ENCODE results near the gene FSIP1.

FSIP1 gene

DNA sequence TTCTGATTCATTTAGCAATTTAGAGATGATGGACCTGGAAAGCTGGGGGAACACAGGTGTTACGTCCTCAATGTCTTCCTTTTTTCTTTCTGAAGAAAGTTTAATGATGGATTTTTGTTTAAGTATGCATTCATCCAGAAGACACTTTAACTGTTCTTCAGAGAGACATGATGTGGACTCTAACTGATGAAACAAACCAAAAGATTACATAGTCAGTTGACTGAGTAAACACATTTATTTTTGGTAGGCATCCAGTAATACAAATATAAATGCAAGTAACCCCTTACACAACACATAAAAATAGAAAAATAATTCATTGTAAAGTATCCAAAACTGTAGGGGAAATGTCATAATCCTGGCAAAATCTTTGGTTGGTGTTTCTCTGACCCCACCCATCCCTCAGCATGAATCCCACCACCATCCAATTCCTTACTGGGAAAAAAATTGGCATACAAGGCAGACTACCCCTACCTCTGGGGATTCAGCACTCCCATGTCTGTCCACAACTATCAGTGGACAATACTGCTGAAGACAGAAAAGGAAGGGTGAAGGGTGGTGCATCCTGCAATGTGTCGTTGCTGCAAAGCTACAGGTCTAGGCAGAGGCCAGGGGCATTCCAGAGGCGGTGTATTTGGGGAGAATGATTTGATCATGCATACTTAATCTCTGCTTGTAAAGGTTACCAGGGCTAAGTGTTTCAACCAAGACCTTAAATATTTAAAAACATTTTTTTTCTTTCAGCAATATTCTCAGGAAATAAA lies 164.4 kb downstream of the FSIP1 start:
- DNase-seq (ENCODE audit: low read depth in 2 of 2), result no peak

DNA sequence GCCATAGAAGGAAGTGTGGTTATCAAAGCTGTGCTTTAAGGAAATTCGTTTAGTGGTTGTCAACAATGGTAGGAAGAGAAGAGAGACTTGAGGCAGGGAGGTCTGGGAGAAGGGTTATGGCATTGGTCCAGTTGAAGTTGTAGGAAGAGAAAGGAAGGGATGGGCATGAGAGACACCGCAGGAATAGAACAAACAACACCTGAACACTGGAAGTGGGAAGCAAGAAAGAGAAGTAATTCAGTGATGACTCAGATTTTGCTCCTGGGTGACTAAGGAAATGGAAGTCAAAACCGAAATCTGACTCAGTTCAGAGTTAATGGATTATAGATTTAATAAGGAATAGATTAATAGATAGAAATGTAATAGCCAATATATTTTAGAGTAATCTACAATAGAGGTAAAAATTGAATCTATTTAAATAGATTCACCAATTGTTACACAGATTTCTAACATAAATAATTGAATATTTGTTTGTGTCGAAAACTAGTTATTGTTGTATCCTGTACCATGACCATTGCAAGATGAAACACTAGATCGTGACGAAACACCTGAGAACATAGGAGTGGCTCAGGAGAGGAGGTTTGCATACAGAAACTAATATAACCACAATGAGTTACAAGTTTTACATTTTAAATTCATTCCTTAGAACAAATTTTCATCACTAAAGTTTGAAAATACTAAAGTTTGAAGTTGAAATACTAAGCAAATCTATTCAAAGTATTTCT lies 165.7 kb downstream of the FSIP1 start:
- DNase-seq (ENCODE audit: low read depth in 2 of 2), result no peak

DNA sequence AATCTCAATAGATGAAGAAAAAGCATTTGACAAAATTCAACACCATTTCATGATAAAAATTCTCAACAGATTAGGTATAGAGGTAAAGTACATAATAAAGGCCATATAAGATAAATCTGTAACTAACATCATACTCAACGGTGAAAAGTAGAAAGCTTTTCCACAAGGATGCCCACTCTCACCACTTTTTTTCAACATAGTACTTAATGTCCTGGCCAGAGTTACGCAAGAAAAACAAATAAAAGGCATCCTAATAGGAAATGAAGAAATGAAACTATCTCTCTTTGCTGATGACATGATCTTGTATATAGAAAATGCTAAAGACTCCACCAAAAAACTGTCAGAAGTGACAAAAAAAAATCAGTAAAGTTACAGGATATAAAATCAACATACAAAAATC lies 168.8 kb downstream of the FSIP1 start:
- DNase-seq (ENCODE audit: low read depth in 2 of 2), result no peak

DNA sequence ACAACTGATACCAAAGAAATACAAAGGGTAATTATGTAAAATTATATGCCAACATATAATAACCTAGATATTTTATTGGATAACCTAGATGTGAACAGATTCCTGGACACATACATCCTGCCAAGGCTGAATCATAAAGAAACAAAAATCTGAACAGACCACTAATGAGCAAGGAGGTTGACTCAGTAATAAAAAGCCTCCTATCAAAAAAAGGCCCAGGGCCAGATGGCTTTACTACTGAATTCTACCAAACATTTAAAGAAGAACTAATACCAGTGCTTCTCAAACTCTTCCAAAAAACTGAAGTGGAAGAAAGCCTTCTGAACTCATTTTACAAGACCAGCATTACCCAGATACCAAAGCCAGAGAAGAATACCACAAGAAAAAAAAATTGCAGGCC lies 169.4 kb downstream of the FSIP1 start:
- DNase-seq (ENCODE audit: low read depth in 2 of 2), result no peak

DNA sequence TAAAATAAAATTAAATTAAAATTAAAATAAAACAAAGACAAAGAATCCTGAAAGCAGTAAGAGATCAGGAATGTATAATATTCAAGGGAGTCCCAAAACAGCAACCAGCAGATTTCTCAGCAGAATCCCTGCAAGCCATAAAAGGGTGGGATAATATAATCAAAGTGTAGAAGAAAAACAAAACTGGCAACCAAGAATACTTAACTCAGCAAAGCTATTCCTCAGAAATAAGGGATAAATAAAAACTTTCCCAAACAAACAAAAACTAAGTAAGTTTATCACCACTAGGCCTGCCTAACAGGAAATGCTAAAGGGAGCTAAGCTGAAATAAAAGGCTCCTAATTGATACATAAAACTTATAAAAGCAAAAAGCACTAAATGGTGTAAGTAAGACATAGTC lies 172.0 kb downstream of the FSIP1 start:
- DNase-seq (ENCODE audit: low read depth in 2 of 2), result no peak

DNA sequence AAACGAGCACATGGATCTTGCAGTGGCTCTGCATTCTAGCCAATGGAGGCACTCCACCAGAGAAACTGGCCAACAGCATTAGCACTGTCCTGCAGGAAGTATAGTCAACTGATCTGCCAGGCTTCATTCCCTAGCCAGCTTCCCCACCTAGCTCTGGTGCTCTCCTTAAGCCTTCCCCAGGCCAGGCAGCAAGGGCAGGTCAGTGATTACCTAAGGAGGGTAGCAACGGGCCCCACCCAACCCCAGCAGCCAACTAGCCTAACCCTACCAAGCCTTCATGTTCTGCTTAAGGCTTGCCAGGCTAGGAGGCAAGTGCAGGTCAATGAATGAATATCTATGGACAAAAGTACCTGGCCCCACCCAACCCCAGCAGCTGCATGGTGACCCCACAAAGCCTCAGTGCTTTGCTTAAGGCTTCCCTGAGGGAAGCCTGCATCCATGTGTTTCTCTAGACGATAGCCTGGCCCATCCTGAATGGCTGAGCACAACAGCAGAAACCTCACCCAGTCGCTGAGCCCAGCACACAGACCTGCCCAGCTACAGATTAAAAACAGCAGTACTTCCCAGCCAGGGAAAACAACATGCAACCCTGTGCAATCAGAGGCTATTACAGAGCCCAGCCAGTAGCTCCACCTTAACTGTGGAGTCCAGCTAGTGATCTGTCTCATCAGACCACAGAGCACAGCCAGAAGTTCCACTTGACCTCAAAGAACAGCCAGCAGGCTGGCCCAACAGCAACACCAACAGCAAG lies 173.3 kb downstream of the FSIP1 start:
- no peak for DNase-seq (ENCODE audit: low read depth in 2 of 2)

DNA sequence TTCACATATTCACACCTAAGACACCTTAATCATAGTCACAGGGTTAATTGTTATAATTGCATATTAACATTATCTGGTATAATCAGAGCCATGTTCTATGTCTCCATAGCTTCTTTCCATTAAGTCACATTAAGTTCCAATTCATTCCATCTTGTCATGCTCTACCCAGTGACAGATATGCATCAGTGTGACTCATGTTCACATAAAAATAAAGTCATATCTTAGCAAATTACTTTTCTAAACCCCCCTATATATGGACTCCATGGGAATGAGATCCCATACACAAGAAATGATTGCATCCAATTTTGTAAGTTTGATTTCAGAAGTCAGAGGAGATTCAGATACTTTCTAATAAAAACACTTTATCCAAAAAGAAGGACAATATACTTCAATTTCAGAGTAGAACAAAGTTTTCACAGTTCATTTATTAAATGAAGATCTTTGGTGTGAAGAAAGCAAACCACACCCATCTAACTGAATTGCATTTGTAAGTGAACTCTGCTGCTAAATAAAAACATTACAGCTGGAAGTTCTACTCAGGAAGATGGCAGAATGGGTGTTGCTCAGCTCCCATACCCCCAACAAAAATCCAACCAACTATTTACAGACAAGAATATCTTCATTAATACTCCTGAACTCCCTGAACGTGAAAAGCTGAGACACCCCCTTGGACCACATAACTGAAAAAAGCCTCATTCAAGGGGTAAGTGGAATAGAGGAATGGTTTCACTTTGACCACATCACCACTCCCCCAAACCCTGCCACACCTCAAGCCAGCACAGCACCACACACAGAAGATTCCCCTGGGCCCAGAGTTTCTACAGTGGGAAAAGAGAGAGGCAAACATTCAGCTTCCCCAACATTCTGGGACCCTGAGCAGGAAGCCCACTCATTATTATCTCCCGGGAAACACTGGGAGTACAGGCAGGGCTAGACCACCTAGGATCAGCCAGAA lies 174.2 kb downstream of the FSIP1 start:
- DNase-seq (ENCODE audit: low read depth in 2 of 2), result no peak

DNA sequence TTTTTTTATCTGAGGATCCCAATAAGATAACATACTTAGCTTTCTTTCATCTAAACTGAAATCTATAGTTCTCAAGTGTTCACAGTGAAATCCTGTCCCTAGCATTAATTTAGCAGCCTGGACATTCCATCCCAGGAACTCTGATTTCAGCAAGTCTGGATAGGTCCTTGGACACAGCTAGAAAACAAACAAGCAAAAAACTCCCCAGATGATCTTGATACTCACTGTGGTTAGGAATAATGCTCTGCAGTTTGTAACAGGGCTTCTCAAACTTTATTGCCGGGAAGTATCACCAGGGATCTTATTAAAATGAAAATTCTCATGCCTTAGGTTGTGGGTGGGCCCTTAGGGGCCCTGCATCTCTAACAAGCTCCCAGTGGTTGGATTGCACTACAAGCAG lies 177.5 kb downstream of the FSIP1 start:
- DNase-seq (ENCODE audit: low read depth in 2 of 2), result no peak

DNA sequence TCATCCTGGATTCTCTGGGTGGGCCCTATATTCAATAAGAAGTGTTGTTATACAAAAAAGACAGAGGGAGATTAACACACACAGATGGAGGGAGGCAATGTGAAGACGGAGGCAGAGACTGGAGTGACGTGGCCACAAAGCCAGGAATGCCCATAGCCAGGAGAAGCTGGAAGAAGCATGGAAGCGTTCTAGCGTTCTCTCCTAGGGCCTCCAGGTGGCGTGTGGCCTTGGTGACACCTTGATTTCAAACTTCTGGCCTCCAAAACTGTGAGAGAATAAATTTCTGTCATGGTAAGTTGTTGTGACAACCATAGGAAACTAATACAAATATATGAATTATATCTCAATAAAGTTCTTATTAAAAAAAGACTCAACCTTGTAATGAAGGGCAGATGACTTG lies 180.5 kb downstream of the FSIP1 start:
- DNase-seq (ENCODE audit: low read depth in 2 of 2), result no peak

DNA sequence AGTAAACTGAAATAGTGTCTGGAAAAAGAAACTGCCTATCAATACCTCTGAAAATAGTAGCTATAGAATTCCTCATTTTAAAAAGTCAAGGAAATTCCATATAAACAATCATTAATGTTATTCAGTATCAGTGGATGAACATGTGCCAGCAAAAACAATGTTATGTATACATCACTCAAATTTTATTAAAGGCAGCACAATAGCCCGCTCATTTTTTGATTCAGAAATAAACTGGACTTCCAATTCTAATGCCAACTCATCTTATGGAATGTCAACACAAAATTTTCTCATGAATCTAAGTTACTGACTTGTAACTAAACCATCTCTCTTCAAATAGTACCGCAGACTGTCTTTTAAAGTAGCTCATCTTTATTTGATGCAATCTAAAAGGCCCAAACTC lies 182.8 kb downstream of the FSIP1 start:
- DNase-seq (ENCODE audit: low read depth in 2 of 2), result no peak

DNA sequence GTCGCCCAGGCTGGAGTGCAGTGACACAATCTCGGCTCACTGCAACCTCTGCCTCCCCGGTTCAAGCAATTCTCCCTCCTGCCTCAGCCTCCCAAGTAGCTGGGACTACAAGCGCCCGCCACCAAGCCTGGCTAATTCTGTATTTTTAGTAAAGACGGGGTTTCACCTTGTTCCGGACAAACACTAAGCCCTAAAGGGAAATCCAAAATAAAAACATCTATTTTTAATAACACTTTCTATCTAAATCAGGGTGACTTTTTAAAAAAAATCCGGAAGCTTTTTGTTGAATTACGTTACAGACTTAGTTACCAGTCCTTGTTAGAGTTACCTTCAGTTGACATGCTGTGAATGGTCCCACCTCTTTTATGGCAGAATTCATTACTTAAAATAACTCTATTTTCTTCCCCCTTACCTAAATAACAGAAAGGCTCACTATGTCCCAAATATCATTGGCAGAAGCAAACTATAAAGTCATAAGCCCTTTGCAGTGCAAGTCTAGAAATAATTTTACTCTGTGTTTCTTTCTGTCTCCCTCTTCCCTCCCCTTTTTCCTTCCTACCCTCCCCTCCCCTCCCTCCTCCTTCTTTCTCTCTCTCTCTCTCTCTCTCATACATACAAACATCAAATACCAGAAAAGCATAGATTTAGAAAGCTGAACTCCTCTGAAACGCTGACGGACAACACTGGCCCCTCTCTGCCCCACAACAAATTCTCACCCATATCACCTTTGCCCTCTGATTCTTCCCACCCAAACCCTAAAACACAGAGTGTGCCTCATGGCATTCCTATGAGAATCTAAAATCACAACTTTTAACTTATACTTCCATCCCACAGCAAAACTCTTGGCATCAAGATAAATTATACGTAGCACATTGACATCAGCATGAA lies 183.4 kb downstream of the FSIP1 start:
- no peak for DNase-seq (ENCODE audit: low read depth in 2 of 2)

DNA sequence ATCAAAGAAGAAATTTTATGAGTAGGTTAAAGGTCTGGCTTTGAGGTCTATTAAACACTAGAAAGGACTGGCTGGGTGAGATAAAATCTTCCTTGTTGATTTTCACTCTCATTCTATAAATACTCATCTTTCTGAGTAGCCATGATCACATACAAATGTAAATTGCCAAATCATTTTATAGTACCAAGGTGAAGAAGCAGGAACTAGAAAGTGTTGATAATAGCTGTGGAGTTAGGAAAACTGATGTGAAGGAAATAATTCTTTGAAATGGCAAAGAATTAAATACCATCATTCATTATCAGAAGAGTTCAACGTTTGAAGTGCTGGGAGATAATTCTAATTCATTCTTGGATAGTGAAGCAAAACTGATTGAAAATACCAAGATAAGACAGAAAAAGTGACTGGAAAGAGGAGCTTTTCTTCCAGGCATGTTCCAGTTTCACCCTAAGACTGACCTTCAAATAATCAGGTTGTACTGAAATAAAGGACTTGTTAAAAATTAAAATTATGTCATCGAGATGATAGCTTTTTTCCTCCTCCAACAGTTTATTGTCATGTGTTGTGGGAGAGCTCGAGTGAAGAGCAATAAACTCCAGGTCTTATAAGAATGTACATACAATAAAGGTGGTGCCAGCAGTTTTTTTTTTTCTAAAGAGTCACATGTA lies 184.3 kb downstream of the FSIP1 start:
- no peak for DNase-seq (ENCODE audit: low read depth in 2 of 2)

DNA sequence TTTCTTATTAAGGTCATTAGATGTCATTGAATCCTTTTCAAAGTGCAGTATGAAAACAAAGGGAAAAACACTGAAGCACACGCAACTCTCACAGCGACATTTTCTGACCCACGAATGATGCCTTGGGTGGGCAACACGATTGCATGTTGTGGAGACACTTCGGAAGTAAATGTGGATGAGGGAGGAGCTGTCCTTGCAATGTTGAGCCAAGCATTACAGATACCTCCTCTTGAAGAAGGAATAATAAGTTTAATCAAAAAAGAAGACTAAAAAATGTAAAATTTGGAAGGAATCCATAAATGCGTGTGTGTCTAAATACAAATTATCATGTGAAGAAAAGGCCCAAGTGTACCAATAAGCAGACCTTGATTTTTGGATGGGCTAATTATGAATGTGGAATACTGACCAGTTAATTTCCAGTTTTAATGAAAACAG lies 184.9 kb downstream of the FSIP1 start:
- no peak for DNase-seq (ENCODE audit: low read depth in 2 of 2)

DNA sequence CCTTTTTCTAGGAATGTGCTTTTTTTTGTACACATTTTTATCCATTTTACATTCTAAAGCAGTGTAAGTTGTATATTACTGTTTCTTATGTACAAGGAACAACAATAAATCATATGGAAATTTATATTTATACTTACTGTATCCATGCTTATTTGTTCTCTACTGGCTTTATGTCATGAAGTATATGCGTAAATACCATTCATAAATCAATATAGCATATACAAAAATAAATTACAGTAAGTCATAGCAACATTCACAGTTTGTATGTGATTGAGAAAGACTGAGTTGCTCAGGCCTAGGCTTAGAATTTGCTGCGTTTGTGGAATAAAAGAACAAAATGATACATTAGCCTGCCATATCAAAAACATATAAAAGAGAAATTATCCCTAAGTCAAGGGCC lies 185.3 kb downstream of the FSIP1 start:
- DNase-seq (ENCODE audit: low read depth in 2 of 2), result no peak

DNA sequence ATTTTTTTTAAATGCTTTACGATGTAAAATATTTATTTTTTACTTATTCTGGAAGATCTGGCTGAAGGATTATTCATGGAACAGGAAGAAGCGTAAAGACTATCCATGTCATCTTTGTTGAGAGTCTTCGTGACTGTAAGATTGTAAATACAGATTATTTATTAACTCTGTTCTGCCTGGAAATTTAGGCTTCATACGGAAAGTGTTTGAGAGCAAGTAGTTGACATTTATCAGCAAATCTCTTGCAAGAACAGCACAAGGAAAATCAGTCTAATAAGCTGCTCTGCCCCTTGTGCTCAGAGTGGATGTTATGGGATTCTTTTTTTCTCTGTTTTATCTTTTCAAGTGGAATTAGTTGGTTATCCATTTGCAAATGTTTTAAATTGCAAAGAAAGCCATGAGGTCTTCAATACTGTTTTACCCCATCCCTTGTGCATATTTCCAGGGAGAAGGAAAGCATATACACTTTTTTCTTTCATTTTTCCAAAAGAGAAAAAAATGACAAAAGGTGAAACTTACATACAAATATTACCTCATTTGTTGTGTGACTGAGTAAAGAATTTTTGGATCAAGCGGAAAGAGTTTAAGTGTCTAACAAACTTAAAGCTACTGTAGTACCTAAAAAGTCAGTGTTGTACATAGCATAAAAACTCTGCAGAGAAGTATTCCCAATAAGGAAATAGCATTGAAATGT lies 186.1 kb downstream of the FSIP1 start:
- no peak for DNase-seq (ENCODE audit: low read depth in 2 of 2)

DNA sequence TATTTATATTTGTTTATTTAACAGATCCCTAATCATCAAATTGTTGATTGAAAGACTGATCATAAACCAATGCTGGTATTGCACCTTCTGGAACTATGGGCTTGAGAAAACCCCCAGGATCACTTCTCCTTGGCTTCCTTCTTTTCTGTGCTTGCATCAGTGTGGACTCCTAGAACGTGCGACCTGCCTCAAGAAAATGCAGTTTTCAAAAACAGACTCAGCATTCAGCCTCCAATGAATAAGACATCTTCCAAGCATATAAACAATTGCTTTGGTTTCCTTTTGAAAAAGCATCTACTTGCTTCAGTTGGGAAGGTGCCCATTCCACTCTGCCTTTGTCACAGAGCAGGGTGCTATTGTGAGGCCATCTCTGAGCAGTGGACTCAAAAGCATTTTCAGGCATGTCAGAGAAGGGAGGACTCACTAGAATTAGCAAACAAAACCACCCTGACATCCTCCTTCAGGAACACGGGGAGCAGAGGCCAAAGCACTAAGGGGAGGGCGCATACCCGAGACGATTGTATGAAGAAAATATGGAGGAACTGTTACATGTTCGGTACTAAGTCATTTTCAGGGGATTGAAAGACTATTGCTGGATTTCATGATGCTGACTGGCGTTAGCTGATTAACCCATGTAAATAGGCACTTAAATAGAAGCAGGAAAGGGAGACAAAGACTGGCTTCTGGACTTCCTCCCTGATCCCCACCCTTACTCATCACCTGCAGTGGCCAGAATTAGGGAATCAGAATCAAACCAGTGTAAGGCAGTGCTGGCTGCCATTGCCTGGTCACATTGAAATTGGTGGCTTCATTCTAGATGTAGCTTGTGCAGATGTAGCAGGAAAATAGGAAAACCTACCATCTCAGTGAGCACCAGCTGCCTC lies 187.1 kb downstream of the FSIP1 start:
- DNase-seq (ENCODE audit: low read depth in 2 of 2), result no peak

DNA sequence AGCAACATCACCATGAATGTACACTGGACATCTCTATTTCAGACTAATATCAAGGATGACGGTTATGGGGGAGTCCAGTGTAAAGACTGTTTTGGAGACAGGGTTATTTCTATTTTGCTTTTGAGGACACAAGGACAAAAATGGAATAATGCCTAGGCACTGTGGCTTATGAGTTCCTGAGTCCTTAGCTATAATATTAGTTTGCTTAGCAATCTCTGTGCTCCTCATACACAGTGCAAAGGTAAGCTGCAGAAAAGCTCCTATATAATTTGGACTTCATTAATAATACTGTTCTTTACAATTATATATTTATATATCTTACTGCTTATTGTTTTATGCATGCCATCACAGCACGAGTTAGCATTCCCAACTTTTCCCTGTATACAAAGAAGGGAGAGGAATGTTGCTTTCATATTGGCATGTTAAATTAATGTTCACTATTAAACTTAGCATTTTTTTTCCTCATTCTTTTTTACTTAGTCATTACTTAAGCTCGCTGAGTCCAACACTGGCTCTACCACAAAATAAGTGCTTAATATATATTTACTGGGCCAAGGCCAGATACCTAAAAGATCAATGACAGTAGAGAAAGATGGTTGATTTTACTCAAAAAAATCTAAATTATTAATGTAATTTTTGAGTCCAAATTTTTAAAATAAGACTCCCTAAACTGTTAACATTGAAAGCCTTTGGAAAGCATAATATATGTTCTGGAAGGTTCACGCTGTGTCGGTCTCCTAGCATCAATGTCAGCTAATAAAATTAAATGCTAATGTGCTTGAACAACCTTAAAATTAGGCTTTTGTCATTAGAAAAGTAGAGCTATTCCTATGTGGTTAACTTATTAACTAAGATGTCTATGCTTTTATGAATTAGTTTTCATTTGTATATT lies 187.9 kb downstream of the FSIP1 start:
- DNase-seq (ENCODE audit: low read depth in 2 of 2), result no peak

Data from stimulated activated CD4-positive, alpha-beta T cell treated with anti-CD3 and anti-CD28 coated beads, Interleukin-12 subunit alpha, Interleukin-12 subunit beta, amount 100 ng/mL, for 24 hours (primary cell).